Measurements from ENCODE around the gene GPR25. TPM values are rescaled to one million over a fixed set of nuclear protein-coding genes. Genes with fewer than 3 reads are reported as not detected.

Gene GPR25
- total RNA-seq, 4 donors from 2014 or later = not detected

- TF ChIP-seq, protein P1, sequence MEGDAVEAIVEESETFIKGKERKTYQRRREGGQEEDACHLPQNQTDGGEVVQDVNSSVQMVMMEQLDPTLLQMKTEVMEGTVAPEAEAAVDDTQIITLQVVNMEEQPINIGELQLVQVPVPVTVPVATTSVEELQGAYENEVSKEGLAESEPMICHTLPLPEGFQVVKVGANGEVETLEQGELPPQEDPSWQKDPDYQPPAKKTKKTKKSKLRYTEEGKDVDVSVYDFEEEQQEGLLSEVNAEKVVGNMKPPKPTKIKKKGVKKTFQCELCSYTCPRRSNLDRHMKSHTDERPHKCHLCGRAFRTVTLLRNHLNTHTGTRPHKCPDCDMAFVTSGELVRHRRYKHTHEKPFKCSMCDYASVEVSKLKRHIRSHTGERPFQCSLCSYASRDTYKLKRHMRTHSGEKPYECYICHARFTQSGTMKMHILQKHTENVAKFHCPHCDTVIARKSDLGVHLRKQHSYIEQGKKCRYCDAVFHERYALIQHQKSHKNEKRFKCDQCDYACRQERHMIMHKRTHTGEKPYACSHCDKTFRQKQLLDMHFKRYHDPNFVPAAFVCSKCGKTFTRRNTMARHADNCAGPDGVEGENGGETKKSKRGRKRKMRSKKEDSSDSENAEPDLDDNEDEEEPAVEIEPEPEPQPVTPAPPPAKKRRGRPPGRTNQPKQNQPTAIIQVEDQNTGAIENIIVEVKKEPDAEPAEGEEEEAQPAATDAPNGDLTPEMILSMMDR (IDR thresholded peaks at IDR 0.05; ENCODE audit: low read depth) = no peak
These were observed 44.6 kb downstream of the GPR25 start for GRCh38 chr1:200917291-200917817.

DNA sequence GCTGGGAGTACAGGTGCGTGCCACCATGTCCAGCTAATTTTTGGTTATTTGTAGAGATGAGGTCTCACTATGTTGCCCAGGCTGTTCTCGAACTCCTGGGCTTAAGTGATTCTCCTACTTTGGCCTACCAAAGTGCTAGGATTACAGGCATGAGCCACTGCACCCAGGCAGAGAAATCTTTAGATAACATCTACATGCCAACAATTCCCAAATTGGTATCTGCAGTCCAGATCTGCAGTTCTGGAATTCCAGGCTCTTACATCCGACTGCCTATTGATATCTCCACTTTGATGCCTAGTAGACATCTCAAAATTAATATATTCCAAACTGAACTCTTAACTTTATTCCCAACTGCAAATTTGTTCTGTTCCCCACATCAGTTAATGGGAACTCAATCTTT lies 45.2 kb downstream of the GPR25 start:
- TF ChIP-seq, protein P1 (IDR thresholded peaks at IDR 0.05; ENCODE audit: low read depth) = no peak

DNA sequence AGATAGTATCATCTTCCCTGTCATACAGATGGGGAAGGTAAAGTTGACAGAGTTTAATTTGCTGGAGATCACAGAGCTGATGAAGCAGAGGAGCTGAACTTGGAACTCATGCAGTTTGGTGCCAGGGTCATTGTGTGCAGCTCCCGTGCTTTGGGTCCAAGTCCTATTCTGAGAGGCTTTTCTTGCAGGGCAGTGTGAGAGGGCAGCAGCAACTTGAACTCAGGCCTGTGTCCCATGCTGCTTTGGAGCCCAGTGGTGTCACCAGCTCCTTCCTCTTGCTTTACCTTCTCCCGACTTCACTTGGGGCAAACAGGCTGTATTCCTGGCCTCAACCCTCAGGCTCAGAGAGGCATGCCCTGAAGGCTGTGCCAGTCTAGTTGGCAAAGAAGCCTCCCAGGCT lies 46.6 kb downstream of the GPR25 start:
- TF ChIP-seq, protein P1 (IDR thresholded peaks at IDR 0.05; ENCODE audit: low read depth) = no peak

DNA sequence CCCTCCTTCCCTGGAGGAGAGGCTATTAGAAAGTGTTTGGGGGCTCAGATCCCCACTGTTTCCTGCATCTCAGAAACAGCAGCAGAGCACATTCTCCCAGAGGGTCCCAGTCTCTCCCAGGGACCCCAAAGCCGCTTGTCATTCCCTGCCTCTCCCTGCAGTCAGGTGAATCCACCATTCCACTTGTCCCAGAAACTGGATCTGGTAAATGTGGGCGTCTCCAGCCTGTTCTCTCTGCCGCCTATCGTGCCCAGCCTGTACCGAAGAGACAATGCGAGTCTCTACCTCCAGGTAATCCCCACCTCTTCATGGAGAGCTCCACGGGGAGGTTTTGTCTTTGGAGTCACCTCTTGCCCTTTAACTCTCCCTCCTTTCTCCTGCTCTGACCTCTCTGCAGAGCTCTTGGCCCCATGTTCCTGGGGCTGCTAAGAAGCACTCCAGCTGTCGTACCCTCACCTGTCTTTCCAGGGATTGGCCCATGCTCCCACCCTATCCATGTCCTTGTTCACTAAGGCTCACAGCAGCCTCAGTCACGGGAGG lies 48.9 kb downstream of the GPR25 start:
- TF ChIP-seq, protein P1 (IDR thresholded peaks at IDR 0.05; ENCODE audit: low read depth) = no peak

GRCh38 chr1:200922406-200922805 lies 49.6 kb downstream of the GPR25 start:
- TF ChIP-seq, protein P1 (IDR thresholded peaks at IDR 0.05; ENCODE audit: low read depth) = no peak

DNA sequence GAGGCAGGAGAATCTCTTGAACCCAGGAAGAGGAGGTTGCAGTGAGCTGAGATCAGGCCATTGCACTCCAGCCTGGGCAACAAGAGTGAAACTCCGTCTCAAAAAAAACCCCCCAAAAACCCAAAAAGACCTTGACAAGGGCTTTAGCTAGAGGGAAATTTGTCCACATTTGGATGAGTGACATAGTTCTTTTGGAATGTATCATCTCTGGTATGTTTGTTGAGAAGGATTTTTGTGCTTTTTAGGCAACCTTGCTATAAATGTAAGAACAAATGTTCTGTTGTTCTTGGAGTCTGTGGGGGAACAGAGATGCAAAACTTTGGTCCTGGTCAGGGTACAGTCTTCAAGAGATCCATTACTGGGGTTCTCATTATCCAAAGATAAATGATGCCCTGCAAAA lies 50.8 kb downstream of the GPR25 start:
- TF ChIP-seq, protein P1 (IDR thresholded peaks at IDR 0.05; ENCODE audit: low read depth) = no peak

Other genes starting within 250 kb of the GPR25 start
- gene DDX59, start 203.1 kb upstream of the GPR25 start, total RNA-seq = 10 to 100 TPM; 18.9 to 30.2 (median 23.5) TPM
- gene CAMSAP2, start 134.1 kb upstream of the GPR25 start, total RNA-seq = 10 to 100 TPM; 29.6 to 73.2 (median 34.0) TPM
- not detected for gene INAVA, start 21.9 kb downstream of the GPR25 start, total RNA-seq
- 1 to 10 TPM in 3 of 4 donors, under 1 TPM in 1; 0.82 to 3.2 (median 2.1) TPM for gene KIF21B, start 150.7 kb downstream of the GPR25 start, total RNA-seq
- not detected for gene CACNA1S, start 239.4 kb downstream of the GPR25 start, total RNA-seq

Measured in subcutaneous adipose tissue (tissue), 4 donors.